RWPE2 (cell line): Measurements from ENCODE around the gene ENOPH1.
"Not testable (repeated sequence)": the region's sequence is repeated elsewhere in the genome, so short reads cannot be mapped to it uniquely, and the experiment has no call there.

Source experiments
- ATAC-seq: fragments of 200-7000 bp; cut with Tn5 transposase; 3 replicates; pipeline ENCODE4 v1.9.1; 2021; ENCODE audit warnings: low read depth
- DNase-seq: peaks from one replicate; pipeline ENCODE4 v3.0.0-alpha.2; 2020; ENCODE audit warnings: low spot score
- H3K27ac ChIP-seq: fragments of 450-650 bp; 2 replicates; pipeline ENCODE4 v1.5.1; 2017; ENCODE audit warnings: mild to moderate bottlenecking; ENCODE audit not compliant: poor library complexity, severe bottlenecking
- H3K27me3 ChIP-seq: fragments of 250-450 bp; sonication (Bioruptor Pico); 2 replicates; pipeline ENCODE4 v1.5.1; 2021; ENCODE audit warnings: mild to moderate bottlenecking, moderate library complexity; ENCODE audit not compliant: insufficient read depth, poor library complexity, severe bottlenecking
- H3K36me3 ChIP-seq: fragments of 250-450 bp; sonication (Bioruptor Pico); 2 replicates; pipeline ENCODE4 v1.5.1; 2020; ENCODE audit warnings: low read depth, mild to moderate bottlenecking, moderate library complexity
- H3K4me1 ChIP-seq: fragments of 250-450 bp; sonication (Bioruptor Pico); 2 replicates; pipeline ENCODE4 v1.5.1; 2021; ENCODE audit warnings: mild to moderate bottlenecking, moderate library complexity; ENCODE audit not compliant: insufficient read depth, poor library complexity, severe bottlenecking
- H3K4me3 ChIP-seq: fragments of 250-450 bp; sonication (Bioruptor Pico); 2 replicates; pipeline ENCODE4 v1.5.1; 2021; ENCODE audit warnings: mild to moderate bottlenecking, moderate library complexity; ENCODE audit not compliant: severe bottlenecking
- H3K9me3 ChIP-seq: fragments of 250-450 bp; sonication (Bioruptor Pico); 2 replicates; pipeline ENCODE4 v1.5.1; 2021; ENCODE audit warnings: mild to moderate bottlenecking, moderate library complexity; ENCODE audit not compliant: severe bottlenecking
- CTCF ChIP-seq: fragments of 450-650 bp; IDR thresholded peaks from one replicate; pipeline ENCODE4 v1.5.1; 2017; ENCODE audit warnings: mild to moderate bottlenecking, moderate library complexity; ENCODE audit not compliant: poor library complexity, severe bottlenecking

ENOPH1 gene

GRCh38 chr4:82398263-82398662 lies 32.1 kb upstream of the ENOPH1 start:
- DNase-seq (no peak), ATAC-seq (no peak)
- H3K27ac ChIP-seq, result no peak overlapping the region
- peaks cover 21% of the 10 kb centered on the region for H3K4me1 ChIP-seq
- no peaks in the 10 kb centered on the region for H3K36me3 ChIP-seq
- H3K9me3 ChIP-seq, result no peaks in the 10 kb centered on the region
- no peak for TF ChIP-seq CTCF
- no peak overlapping the region for H3K4me3 ChIP-seq
- H3K27me3 ChIP-seq, result no peaks in the 10 kb centered on the region

DNA sequence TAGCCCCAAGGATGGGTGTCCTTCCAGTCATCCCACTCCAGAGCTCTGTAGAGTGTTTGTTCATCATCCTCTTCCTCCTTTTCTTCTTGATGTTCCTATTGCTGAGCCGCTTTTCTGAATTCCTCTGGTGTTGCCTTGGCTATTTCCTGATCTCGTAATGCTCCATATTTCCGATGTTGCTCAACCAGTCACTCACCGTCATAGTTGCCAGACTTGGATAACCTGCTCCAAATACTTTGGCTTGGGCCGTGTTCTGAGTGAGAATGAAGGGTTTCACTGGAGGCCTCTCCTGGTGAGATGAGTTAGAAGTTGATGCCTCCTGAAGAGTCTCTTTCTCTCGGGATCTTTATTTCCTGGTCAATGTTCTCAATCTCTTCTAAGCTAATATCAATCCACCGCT lies 28.8 kb upstream of the ENOPH1 start:
- no peak for TF ChIP-seq CTCF
- Histone ChIP-seq H3K27ac (no peak overlapping the region), H3K4me3 (no peak overlapping the region), H3K36me3 (no peaks in the 10 kb centered on the region), H3K9me3 (no peaks in the 10 kb centered on the region), H3K27me3 (no peaks in the 10 kb centered on the region), H3K4me1 (peaks cover 2% of the 10 kb centered on the region)
- ATAC-seq (no peak), DNase-seq (no peak)

DNA sequence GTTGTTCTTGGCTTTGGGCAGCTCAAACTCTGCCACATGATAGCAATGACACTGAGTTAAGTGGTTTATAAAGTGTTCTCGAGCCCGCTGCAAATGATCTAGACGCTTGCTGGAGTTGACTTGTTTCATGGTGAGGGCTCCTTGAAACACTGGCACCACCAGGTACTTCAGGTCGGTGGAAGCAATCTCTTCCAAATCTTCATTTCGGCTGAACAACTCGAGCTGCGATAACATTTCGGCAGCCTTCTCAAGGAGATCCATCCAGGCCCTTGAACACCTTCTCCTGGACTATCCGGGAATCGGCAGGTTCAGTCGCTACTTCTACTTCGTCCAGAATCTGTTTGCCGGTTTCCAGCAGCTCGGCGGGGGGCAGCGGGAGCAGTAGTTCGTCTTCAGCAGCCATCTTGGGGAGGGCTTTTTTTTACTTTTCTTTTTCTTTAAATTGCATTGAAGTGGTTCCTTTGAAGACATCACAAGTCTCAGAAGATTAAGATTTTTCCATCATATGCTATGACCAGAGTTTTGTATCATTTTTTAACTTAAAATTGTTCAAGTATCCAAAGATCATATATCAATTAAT lies 28.1 kb upstream of the ENOPH1 start:
- Histone ChIP-seq H3K4me1 (no peaks in the 10 kb centered on the region), H3K9me3 (no peaks in the 10 kb centered on the region), H3K27me3 (no peaks in the 10 kb centered on the region), H3K27ac (no peak overlapping the region), H3K4me3 (no peak overlapping the region), H3K36me3 (no peaks in the 10 kb centered on the region)
- no peak for TF ChIP-seq CTCF
- DNase-seq (no peak), ATAC-seq (no peak)

DNA sequence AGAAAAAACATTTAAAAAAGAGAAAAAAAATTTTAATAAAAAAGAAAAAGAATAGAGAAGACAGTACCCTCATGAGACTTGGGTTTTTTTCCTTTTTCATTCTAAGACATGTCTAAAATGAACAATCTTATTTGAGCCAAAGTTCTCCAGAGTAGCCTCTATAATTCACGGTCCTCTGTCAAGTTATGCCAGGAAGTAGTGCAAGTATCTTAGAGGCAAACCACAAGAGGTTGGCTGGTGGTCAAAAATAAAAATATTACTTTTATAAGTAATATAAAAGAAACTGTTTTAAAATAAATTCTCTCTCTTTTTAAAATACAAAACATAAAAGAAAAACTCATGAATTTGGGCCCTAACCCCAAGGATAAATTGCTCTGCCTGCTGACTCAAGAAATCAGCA lies 26.7 kb upstream of the ENOPH1 start:
- no peak overlapping the region for H3K4me3 ChIP-seq
- no peak for TF ChIP-seq CTCF
- no peaks in the 10 kb centered on the region for H3K27me3 ChIP-seq
- H3K9me3 ChIP-seq, result no peaks in the 10 kb centered on the region
- no peaks in the 10 kb centered on the region for H3K36me3 ChIP-seq
- H3K4me1 ChIP-seq, result no peaks in the 10 kb centered on the region
- H3K27ac ChIP-seq, result no peak overlapping the region
- DNase-seq (no peak), ATAC-seq (no peak)

- H3K9me3 ChIP-seq, H3K4me1 ChIP-seq, H3K36me3 ChIP-seq, H3K27me3 ChIP-seq, ATAC-seq, H3K27ac ChIP-seq, DNase-seq, H3K4me3 ChIP-seq: not testable (repeated sequence)
Observed at GRCh38 chr4:82415061-82415460, 15.3 kb upstream of the ENOPH1 start.
